LoVo (cell line): Measurements from ENCODE around the gene CILP2.

ENCODE experiments used
- DNase-seq: peaks from one replicate; pipeline ENCODE4 v3.0.0-alpha.2; 2016; ENCODE audit warnings: low spot score

Gene CILP2, protein sequence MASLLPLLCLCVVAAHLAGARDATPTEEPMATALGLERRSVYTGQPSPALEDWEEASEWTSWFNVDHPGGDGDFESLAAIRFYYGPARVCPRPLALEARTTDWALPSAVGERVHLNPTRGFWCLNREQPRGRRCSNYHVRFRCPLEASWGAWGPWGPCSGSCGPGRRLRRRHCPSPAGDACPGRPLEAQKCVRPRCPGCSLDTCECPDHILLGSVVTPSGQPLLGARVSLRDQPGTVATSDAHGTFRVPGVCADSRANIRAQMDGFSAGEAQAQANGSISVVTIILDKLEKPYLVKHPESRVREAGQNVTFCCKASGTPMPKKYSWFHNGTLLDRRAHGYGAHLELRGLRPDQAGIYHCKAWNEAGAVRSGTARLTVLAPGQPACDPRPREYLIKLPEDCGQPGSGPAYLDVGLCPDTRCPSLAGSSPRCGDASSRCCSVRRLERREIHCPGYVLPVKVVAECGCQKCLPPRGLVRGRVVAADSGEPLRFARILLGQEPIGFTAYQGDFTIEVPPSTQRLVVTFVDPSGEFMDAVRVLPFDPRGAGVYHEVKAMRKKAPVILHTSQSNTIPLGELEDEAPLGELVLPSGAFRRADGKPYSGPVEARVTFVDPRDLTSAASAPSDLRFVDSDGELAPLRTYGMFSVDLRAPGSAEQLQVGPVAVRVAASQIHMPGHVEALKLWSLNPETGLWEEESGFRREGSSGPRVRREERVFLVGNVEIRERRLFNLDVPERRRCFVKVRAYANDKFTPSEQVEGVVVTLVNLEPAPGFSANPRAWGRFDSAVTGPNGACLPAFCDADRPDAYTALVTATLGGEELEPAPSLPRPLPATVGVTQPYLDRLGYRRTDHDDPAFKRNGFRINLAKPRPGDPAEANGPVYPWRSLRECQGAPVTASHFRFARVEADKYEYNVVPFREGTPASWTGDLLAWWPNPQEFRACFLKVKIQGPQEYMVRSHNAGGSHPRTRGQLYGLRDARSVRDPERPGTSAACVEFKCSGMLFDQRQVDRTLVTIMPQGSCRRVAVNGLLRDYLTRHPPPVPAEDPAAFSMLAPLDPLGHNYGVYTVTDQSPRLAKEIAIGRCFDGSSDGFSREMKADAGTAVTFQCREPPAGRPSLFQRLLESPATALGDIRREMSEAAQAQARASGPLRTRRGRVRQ

DNA sequence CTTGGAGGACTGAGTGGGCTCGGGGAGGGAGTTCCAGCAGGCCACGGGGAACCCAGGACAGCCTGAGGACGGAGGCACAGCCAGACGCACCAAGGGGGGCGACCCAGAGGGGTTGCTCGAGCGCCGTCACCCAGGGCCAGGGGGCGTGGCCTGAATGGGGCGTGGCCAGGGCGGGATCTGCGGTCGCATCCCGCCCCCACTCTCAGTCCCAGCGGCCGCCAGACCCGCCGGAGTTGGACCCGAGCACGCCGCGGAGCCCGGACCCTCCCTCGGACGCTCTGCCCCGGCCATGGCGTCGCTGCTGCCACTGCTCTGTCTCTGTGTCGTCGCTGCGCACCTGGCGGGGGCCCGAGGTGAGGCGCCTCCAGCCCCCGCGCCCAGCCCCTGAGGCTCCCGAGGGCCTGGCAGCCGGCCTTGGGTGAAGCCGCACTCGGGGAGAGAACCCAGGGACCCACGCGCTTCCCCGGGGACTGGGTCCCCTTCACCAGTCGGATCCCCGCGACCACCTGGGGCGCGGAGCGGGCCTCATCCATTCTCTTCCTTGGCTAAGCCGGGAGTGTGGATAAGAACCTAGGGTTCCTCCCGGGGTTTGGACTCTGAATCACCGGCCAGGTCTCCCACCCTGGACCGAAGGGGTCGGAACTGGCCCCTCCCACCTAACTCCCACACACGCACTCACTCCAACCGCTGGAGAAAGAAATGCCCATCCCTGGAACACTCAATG lies at the start of gene CILP2:
CILP2 (plus strand) TSS at position 205 of the 724 bp plus-strand sequence; CDS start at position 290, 85 bp downstream.
- DNase-seq: no peak

DNA sequence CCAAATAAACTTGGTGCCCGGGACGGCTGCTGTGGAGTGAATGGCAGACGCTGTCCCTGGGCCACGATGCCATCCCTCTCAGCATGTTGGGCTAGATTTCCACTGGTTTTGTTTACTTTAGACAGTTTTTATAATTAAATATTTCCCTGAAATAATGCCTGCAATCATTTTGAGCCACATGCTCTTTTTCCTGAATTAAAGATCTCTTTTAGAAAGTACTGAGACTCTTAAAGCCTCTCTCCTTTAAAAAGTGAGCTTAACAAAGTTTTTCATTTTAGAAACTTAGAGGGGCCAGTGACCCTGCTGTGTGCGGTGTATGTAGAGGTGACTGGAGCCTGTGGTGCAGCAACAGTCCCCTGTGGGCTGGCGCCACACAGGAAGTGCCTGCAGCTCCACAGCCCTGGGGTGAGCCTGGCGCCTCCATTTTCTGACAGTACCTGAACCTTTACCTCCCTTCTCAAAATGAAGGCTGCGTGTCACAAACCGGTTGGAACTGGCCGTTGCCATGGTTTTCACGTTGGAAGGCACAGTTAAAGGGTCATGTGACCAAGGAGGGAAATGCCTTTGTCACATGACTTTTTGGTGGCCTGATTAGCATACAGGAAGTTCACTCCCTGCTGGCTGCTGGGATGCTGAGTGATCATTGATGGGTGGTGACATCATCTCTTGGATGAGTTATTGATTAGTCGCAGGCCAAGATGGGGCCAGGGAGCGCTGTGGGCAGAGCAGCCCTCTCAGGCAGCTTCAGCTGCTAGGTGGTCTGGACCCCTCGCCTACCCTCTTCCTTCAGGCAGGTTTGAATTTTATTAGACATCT lies 49.0 kb upstream of the CILP2 start:
- no peak for DNase-seq

DNA sequence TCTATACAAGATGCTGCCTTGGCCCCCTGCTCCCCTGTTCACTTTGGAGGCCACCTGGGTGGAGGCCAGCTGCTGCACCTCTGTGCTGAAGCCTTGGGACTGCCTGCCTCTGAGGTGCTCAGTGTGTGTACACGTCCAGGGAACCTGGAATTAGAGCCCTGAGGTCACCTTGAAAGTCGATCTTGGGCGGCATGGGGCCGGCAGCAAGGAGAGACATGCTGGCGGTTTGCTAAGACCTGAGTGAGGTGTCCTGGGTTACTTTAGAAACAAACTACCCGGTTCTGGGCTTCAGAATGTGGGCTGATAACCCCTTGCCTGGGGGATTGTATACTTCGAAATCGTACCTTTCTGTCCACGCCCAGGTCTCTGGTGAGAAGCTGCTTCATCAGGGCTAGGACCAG lies 48.3 kb upstream of the CILP2 start:
- DNase-seq: no peak

DNA sequence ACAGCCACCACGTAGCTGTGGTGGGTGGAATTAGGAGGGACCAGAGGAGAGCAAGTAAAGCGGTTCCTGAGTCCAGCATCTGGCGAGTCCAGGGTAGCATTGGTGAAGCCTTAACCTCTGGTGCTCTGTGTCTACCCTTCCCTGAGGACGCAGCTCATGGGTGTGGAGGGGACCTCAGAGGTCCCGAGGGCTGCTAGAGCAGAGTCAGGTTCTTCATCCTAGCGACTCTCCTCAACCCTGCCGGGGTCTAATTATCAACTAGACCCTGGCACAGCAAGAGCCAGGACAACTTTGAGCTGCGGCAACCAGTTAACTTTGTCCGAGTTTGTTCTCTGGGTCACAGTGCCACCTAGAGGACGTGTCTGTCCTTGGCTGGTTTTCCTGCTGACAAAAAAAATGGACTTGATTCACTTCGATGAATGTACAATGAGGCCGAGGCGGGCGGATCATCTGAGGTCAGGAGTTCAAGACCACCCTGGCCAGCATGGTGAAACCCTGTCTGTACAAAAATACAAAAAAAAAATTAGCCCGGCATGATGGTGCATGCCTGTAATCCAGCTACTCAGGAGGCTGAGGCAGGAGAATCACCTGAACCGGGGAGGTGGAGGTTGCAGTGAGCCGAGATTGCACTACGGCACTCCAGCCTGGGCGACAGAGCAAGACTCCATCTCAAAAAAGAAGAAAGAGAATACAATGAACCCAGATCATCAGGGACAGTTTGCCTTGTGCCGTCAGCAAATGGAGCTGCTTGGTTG lies 47.7 kb upstream of the CILP2 start:
- DNase-seq: peak; percentile 61

DNA sequence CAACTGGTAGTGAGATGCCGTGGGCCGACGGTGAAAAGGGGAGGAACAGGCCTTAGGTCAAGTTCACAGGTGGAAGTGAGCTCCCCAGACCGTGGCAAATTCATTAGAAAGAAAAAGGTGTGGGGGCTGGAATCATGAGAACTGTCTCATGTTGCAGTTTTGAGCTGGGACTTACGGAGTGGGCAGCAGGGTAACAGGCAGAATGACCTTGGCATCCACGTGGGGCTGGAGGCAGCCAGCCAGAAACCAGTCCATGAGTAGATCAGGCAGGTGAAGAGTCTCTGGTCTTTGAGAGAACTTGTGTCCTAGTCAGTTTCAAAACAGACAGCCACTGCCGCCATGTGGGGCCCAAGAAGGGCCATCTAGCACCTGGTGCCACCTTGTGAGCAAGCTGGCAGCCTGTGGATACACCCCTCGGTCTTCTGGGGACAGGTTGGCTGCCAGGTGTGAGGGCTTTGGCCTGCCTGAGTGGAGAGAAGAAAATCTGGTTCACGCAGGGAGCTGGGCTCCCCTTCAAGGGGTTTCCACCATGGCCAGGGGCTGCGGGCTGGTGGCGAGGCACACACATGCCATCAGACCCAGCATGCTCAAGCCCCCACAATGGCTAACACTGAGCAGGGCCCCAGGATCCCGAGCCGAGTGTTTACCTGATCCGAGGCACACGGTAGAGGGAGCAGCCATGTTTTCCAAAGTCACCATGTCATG lies 46.6 kb upstream of the CILP2 start:
- DNase-seq: no peak

DNA sequence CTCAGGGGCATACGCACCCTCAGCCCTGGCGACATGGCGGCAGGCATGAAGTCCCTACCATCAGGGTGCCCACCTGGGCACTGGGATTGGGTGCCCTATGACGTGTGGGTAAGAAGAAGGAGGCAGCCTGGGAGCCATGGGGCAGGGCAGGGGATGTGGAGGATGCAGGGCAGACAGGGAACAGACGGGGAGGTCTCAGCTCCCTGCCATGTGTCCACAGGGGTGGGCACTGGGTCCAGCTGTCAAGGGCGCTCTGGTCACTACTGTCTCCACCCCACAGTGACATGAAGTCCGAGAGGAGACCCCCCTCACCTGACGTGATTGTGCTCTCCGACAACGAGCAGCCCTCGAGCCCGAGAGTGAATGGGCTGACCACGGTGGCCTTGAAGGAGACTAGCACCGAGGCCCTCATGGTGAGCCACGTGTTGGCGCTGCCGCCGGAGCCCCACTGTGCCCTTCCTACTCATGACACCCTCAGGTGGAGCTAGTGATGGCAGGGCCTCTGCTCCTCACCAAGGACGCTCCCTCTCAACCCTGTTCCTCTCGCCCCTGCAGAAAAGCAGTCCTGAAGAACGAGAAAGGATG lies 45.9 kb upstream of the CILP2 start:
- DNase-seq: no peak

DNA sequence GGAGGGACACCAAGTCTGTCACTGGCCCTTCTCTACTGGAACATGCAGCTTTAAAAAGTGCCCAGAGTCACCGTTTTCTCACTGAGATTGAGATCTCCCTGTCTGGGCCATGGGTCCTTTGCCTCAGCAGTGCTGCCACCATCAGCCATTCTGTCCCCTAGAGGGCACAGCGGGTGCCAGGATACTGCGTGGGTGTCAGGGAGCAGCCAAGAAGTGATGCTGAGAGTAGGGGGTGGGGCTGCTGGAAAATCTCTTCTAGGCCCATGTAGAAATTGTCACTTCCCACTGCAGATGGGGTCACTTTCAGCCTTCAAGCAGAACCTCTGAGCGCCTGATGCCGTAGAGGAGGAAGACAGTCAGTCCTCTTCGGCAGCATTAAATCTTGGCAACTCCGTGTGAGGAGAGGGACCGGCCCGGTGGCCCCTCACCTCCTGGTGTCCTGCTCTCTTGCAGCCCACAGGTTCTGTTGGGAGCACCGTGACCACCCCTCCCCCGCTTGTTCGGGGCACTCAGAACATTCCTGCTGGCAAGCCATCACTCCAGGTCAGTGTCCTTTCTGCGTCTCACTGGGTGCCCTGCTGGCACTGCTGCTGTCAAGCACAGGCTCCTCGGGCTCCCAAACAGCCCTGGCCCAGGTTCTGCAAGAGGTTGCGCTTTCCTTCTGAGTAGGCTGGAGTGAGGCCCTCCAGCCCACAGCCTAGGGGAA lies 44.1 kb upstream of the CILP2 start:
- no peak for DNase-seq

DNA sequence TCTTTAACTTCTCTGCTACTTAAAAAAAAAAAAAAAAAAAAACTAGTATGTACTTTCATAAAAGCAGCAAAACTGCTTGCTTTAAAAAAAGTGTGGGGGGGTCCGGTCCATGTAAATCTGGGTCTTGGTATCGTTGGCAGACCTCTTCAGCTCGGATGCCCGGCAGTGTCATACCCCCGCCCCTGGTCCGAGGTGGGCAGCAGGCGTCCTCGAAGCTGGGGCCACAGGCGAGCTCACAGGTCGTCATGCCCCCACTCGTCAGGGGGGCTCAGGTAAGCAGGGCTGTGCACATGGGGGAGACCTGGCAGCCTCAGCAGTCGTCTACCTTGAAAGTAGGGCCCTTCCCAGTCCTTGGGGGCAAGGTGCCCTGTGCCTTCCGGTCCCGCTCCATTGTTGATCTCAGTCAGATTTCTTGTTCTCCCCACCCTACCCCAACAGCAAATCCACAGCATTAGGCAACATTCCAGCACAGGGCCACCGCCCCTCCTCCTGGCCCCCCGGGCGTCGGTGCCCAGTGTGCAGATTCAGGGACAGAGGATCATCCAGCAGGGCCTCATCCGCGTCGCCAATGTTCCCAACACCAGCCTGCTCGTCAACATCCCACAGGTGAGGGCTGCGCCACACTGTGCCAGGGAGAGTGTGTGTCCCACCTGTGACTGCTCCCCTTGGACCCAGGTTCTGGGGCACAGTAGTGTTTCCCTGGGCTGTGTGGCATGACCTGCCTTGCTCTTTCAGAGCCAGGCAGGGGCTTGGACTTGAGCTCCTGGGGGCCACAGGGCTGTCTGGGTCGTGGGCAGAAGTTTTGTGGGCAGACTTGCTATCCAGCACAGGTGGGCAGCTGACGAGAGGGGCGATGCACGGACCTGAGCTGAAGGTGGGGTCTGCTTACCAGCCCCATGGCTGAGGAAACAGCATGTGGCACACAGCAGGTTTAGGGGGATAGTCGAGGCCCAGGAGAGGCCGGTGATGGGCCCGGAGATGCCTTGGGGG lies 42.2 kb upstream of the CILP2 start:
- DNase-seq: no peak

DNA sequence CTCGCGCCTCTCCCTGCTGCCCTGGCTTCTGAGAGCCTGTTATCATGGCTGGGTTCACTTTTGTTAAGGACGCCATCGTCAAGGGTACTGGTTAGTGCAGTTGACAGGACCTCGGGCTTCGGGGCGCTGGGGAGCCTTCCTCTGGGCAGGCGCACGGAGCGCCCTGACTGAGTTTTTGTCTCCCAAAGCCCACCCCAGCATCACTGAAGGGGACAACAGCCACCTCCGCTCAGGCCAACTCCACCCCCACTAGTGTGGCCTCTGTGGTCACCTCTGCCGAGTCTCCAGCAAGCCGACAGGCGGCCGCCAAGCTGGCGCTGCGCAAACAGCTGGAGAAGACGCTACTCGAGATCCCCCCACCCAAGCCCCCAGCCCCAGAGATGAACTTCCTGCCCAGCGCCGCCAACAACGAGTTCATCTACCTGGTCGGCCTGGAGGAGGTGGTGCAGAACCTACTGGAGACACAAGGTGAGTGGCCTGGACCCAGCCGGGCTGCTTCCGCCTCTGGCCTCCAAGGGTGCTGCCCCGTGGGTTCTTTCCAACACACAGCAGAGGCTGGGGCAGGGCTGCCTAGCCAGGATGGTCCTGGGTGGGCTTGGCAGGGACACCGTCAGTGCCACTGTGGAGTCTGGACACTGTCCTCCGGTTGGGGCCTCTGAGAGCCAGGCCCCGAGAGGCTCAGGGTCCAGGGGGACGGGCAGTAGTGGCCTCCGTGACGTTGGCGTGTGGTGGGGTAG lies 39.6 kb upstream of the CILP2 start:
- DNase-seq: no peak

DNA sequence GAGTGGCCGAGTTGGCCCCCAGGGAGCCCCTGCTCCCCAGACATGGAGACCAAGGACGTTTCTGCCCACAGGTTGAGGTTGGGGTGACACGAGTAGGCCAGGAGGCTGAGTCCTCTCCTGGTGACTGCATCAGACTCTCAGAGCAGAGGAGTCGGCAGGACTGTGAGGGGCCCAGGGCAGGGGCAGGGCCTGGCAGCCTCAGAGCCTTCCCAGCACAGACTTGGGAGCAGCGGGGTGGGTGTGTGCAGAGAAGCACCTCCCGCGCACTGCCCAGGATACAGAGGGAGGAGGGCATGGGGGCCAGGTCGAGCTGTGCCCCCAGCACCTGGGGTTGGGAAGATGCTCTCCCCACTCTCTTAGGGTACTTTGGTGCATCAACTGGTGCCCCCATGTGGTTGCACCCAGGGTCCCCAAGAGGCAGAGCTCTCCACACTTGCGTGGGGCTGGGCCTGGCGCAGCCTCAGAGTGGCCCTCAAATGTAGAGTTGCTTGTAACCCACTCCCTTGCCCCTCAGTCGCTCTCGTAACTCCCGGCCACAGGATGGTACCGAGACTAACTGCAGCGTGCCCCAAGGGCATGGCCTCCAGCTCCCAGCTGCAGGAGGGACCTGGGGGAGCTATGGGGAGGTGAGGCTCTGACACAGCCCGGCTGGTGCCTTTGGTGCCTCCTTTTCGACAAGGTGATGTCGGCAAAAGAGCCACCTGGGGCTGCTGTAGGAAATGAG lies 38.6 kb upstream of the CILP2 start:
- no peak for DNase-seq

DNA sequence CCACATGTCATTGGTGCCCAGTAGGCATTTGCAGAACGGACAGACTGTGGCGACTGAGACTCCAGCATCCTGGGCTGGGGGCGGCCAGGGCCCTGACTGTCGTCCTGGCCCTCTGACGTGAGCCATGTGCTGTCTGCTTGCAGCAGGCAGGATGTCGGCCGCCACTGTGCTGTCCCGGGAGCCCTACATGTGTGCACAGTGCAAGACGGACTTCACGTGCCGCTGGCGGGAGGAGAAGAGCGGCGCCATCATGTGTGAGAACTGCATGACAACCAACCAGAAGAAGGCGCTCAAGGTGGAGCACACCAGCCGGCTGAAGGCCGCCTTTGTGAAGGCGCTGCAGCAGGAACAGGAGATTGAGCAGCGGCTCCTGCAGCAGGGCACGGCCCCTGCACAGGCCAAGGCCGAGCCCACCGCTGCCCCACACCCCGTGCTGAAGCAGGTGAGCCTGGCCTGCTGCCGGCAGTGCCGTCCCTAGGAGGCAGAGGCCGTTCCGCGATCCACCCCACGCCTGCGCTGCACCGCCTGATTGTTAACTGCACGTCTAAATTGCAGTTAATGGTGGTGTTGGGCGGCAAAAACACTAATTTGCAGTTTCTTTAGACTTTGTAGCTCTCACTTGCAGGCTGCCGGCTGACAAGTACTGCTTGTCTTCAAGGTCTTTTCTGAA lies 37.0 kb upstream of the CILP2 start:
- no peak for DNase-seq

DNA sequence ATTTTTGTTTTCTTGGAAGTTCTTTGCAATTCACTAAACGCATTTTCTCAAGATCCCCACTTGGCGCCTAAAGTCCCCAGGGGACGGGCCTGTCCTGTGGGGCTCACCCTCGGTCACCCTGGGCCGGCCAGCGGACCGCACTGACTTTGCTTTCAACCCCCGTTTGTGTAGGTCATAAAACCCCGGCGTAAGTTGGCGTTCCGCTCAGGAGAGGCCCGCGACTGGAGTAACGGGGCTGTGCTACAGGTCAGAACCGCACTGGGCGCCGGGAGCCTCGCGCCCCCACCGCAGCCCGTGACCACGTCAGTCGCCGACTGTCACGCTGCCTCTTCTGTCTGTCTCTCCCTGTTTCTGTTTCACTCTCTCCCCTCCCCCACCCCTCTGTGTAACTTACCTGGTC lies 36.3 kb upstream of the CILP2 start:
- no peak for DNase-seq

DNA sequence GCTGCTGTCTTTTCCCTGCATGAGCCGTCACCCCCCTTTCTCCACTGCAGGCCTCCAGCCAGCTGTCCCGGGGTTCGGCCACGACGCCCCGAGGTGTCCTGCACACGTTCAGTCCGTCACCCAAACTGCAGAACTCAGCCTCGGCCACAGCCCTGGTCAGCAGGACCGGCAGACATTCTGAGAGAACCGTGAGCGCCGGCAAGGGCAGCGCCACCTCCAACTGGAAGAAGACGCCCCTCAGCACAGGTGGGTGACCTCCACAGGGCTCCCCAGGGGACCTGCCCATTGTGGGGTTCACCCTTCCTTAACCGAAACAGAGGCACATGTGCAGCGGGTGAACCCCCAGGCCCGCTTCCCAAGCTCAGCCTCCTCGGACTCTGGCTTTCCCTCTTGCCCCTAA lies 35.8 kb upstream of the CILP2 start:
- no peak for DNase-seq

DNA sequence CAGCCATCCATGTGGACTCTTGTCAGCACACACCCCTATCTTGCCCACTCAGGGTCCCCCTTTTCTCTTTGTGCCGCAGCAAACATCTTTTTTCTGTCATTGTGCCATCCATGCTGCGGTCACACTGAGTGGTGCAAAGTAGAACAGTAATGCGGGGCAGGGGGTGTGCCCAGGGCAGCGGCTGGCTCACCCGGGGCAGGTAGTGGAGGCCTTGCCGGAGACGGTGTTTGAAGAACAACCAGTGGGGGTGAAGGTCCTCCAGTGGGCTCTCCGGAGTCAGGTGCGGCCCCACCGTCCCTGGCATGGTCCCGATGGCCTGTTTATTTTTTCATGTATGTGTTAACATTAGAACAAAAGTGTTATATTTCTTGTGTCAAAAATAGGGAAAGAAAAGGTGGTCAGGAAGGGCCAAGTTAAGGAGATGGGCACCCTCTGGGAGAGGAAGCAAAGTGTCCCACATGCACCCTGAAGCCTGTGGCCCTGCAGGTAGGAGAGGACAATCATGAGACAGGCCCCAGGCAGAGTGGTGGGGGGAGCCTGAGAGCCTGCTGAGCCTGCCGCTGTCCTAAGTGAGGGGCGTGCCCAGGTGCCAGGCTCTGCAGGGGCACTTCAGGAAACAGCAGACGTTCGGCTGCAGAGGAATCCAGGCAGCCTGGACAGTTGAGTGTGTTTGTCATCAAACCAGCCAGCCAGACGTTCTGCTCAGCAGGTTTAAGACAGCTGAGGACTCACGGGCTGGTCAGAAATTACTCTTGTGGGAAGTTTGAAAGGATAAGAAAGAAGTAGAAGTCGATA lies 35.1 kb upstream of the CILP2 start:
- no peak for DNase-seq
